Activated CD8-positive, alpha-beta T cell treated with anti-CD3 and anti-CD28 coated beads, Interleukin-2, amount 10 ng/mL, durations not matched to agents 7 days and 5 days (primary cell): ENCODE results near the gene VPS4B. TPM values are rescaled to one million over a fixed set of nuclear protein-coding genes. Genes with fewer than 3 reads are reported as not detected.
A peak's percentile ranks its signal among the peaks of the same experiment; 100 is the strongest.
"Not testable (repeated sequence)": the region's sequence is repeated elsewhere in the genome, so short reads cannot be mapped to it uniquely, and the experiment has no call there.

ENCODE experiments used
- ATAC-seq: fragments of 150-1000 bp; cut with Tn5 transposase; one replicate; pipeline ENCODE4 v1.10.0; 2021; ENCODE audit warnings: moderate library complexity
- CTCF ChIA-PET: fragments of 350-600 bp; sonication (Branson Sonifier 250); formaldehyde crosslinking; loops from one replicate; lab custom pipeline; 2021; ENCODE audit warnings: antibody characterized with exemption; lab: Charles Lee
- POLR2A ChIA-PET: fragments of 350-600 bp; sonication (Branson Sonifier 250); formaldehyde crosslinking; loops from one replicate; lab custom pipeline; 2021; ENCODE audit warnings: antibody characterized with exemption; lab: Charles Lee
- DNase-seq: peaks from one replicate; pipeline ENCODE4 v3.0.0-alpha.2; 2020
- H3K27ac Mint-ChIP-seq: one replicate; pipeline ENCODE4 v1.8.0; 2021; ENCODE audit warnings: mild to moderate bottlenecking, mixed read lengths
- H3K27me3 Mint-ChIP-seq: one replicate; pipeline ENCODE4 v1.8.0; 2021; ENCODE audit warnings: low read depth, mixed read lengths
- H3K36me3 Mint-ChIP-seq: one replicate; pipeline ENCODE4 v1.8.0; 2021; ENCODE audit warnings: low read depth, mixed read lengths
- H3K4me1 Mint-ChIP-seq: one replicate; pipeline ENCODE4 v1.8.0; 2021; ENCODE audit warnings: low read depth, mixed read lengths
- H3K4me3 Mint-ChIP-seq: one replicate; pipeline ENCODE4 v1.8.0; 2021; ENCODE audit warnings: mild to moderate bottlenecking, mixed read lengths
- H3K9me3 Mint-ChIP-seq: one replicate; pipeline ENCODE4 v1.8.0; 2022; ENCODE audit warnings: mixed read lengths; ENCODE audit not compliant: insufficient read depth
- total RNA-seq, 2 experiments: library from RNA; stranded (reverse); gene quantifications; one replicate each; pipeline ENCODE4 v1.2.3, GENCODE V29; 2021

The VPS4B gene
- total RNA-seq, 2 experiments from 2014 or later: 62.8 to 67.2 TPM

DNA sequence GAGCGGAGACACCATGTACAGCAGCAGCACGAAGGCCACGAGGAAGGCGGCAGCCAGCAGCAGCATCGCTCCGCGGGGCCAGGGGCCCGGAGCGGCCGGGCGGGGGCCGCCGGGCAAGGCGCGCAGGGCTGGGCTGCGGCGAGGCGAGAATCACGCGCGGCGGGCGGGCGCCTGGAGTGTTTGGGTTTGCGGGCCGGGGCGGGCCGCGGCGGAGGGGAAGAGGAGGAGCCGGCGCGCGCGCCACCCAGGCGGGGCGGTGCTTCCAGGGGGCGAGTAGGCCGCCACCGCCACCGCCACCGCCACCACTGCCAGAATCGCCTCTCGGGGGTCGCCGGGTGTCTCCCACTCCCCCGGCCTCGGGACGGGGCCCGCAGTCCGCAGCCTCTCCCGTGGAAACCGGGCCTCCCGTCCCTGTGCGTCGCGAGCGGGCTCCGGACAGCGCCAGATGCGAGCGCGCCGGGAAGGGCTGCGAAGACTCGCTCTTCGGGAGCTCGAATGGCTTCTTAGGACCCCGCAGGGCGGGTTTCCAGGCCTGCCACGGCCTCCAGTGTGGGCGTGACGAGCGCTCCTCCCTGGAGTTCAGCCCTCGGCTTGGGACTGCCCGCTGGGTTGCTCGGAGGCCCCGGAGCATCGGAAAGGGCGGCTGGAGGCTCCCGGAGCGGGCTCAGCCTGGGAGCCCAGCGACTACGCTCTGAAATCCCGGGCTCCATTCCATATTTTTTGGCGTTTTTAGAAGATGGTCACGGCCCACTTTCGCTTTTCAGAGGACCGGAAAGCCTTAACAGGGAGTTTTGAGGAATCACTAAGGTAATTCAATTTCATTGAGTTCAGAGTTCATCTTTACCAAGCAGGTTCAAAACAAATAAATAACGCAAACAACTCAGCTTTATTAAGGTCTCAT, 55.0 kb downstream of the VPS4B start, which contains the start of gene KDSR:
KDSR (minus strand) TSS at position 154 of the 901 bp plus-strand sequence; CDS start at position 66, 88 bp downstream.
- peaks cover 39% of the 10 kb centered on the region for H3K4me1 Mint-ChIP-seq
- peak; percentile 86 for DNase-seq
- POLR2A ChIA-PET: interaction anchor here (0.6 to 1.6 kb wide), 4 partner anchors 14 to 56 kb away, joined by 3 to 10 read pairs (median 4); partner anchors contain the start of gene VPS4B
- ATAC-seq: peak; percentile 88
- CTCF ChIA-PET: interaction anchor here (1.0 kb wide), 1 partner anchor 11 kb away, joined by 5 read pairs; no protein-coding TSS in a partner anchor
- peak within 1 kb of the TSS; percentile 86 for H3K27ac Mint-ChIP-seq
- H3K9me3 Mint-ChIP-seq: peaks cover 7% of the 10 kb centered on the region
- H3K27me3 Mint-ChIP-seq: no peaks in the 10 kb centered on the region
- peak within 1 kb of the TSS; percentile 81 for H3K4me3 Mint-ChIP-seq
- peaks cover 27% of the 10 kb centered on the region for H3K36me3 Mint-ChIP-seq

DNA sequence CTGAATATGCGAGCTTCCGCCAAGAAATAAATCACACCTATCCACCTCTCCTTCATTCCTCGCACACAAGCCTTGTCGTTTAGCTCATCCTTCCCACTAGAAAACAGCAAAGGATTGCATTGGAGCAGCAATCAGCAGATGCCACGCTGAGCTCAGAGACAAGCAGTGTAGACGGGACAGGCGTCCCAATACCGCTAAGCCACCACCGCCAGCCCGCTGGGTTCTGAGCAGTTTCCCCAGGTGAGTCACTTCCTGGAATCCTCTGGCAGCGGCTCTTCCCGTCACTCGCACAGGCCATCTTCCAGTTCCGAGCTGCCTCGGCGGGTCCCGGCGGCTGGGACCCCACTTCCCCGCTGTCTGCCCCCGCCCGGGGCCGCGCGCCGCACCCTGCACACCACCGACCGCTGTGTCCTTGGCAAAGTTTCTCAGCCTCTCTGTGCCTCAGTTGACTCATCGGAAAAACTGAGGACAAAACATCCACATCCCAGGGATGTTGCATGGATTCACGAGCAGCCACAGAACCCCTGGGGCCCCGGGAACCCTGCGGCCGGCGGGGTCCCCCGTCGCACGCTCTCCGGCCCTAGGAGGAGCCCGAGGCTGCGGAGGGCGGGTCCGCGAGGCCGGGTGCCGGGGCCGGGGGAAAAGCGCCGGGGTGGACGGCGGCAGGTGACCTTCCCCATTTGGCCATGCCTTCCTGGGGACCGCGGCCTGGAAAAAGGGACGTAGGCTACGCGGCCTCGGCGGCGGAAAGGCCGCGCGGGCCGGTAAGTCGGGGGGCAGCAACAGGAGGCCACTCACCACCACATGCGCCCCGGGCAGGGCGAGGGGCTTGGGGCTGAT, 55.8 kb downstream of the VPS4B start:
- H3K9me3 Mint-ChIP-seq: peaks cover 7% of the 10 kb centered on the region

DNA sequence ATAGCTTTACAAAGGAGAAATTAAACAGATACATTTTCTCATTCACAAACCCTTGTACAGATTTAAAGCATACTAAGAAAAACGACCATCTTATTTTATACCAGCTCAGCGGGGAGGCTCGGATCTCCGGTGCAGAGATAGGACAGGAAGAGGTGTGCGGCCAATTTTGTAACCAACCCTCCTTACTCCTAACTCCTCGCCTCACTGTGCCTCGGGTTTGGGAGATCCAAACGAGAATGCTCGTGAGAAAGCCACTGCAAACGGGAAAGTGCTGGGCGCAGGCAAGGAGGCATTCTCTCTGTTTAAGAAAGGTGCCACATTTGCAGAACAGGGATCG, 56.4 kb downstream of the VPS4B start:
- H3K27me3 Mint-ChIP-seq: no peaks in the 10 kb centered on the region
- peaks cover 7% of the 10 kb centered on the region for H3K9me3 Mint-ChIP-seq
- peak overlapping the region; percentile 60 for H3K27ac Mint-ChIP-seq
- peak; percentile 11 for ATAC-seq
- H3K4me1 Mint-ChIP-seq: peaks cover 39% of the 10 kb centered on the region
- ChIA-PET POLR2A (interaction anchor here (0.7 to 1.5 kb wide), 10 partner anchors 15 to 211 kb away, joined by 3 to 10 read pairs (median 4); partner anchors contain the start of gene VPS4B), CTCF (interaction anchor here (0.5 to 3.9 kb wide), 12 partner anchors 25 to 349 kb away, joined by 3 to 32 read pairs (median 4); partner anchors contain the start of gene VPS4B)
- H3K4me3 Mint-ChIP-seq: peak overlapping the region; percentile 81
- H3K36me3 Mint-ChIP-seq: peaks cover 35% of the 10 kb centered on the region
- DNase-seq: peak; percentile 43

More for the DNA sequence above, 55.8 kb downstream of the VPS4B start:
- no peaks in the 10 kb centered on the region for H3K27me3 Mint-ChIP-seq
- H3K36me3 Mint-ChIP-seq: peaks cover 32% of the 10 kb centered on the region
- DNase-seq: peak; percentile 76
- peak overlapping the region; percentile 73 for H3K27ac Mint-ChIP-seq
- ChIA-PET CTCF (interaction anchor here (0.5 to 3.9 kb wide), 9 partner anchors 26 to 350 kb away, joined by 3 to 32 read pairs (median 4); partner anchors contain the start of gene VPS4B), POLR2A (interaction anchor here (0.7 to 1.6 kb wide), 12 partner anchors 14 to 212 kb away, joined by 3 to 10 read pairs (median 4); partner anchors contain the start of gene VPS4B)
- ATAC-seq: peak; percentile 64
- H3K4me1 Mint-ChIP-seq: peaks cover 39% of the 10 kb centered on the region
- H3K4me3 Mint-ChIP-seq: peak overlapping the region; percentile 81

GRCh38 chr18:63363951-63364350, 58.3 kb downstream of the VPS4B start:
- peak overlapping the region; percentile 0 for H3K4me3 Mint-ChIP-seq
- H3K27ac Mint-ChIP-seq: peak overlapping the region; percentile 10
- H3K36me3 Mint-ChIP-seq: peaks cover 31% of the 10 kb centered on the region
- ChIA-PET POLR2A (interaction anchor here (1.2 to 2.2 kb wide), 3 partner anchors 31 to 58 kb away, joined by 3 to 8 read pairs (median 5); partner anchors contain the start of gene VPS4B), CTCF (interaction anchor here (1.0 to 3.9 kb wide), 7 partner anchors 13 to 232 kb away, joined by 3 to 32 read pairs (median 6); no protein-coding TSS in a partner anchor)
- peaks cover 7% of the 10 kb centered on the region for H3K9me3 Mint-ChIP-seq
- no peak for ATAC-seq
- H3K4me1 Mint-ChIP-seq: peaks cover 39% of the 10 kb centered on the region
- DNase-seq: peak; percentile 65
- no peaks in the 10 kb centered on the region for H3K27me3 Mint-ChIP-seq

DNA sequence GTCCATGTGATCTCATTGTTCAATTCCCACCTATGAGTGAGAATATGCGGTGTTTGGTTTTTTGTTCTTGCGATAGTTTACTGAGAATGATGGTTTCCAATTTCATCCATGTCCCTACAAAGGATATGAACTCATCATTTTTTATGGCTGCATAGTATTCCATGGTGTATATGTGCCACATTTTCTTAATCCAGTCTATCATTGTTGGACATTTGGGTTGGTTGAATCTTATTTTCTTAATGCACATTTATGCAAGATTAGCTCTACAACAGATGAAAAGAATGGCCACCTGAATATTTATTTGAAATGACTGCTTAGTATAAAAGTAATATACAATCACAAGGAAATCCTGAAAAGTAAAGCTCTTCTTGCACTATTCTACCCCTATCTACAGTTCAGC, 58.9 kb downstream of the VPS4B start:
- H3K27me3 Mint-ChIP-seq, ATAC-seq, H3K9me3 Mint-ChIP-seq, H3K4me3 Mint-ChIP-seq, DNase-seq, H3K27ac Mint-ChIP-seq: not testable (repeated sequence)
- ChIA-PET POLR2A (interaction anchor here (1.2 to 2.2 kb wide), 3 partner anchors 32 to 59 kb away, joined by 3 to 8 read pairs (median 5); partner anchors contain the start of gene VPS4B), CTCF (interaction anchor here (1.0 to 3.9 kb wide), 7 partner anchors 12 to 231 kb away, joined by 3 to 32 read pairs (median 6); no protein-coding TSS in a partner anchor)
- Mint-ChIP-seq H3K4me1 (peaks cover 35% of the 10 kb centered on the region), H3K36me3 (peaks cover 26% of the 10 kb centered on the region)

DNA sequence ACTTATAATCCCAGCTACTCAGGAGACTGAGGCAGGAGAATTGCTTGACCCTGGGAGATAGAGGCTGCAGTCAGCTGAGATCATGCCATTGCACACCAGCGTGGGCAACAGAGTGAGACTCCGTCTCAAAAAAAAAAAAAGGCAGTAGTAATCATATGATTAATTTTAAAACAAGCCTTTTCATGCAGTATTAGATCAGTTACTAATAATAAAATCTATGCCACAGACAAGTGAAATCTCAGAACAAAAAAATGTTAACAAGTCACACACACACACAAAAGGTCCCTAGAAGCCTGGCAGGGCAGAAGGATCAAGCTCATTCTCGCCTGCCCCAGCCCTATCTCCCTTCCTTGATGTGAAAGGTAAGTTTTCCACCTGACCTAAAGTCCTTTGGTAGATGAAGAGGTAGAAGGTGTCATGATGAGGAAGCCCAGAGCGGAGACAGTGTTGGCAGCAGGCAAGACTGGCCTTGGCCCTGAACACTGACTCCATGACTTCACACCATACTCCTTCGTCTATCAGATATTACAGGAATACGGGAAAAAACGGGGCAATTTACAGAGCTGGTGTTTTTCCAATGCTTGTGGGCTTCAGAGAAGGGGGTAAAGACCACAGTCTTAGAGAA, 65.9 kb downstream of the VPS4B start:
- Mint-ChIP-seq H3K4me3 (no peak overlapping the region), H3K36me3 (peaks cover 30% of the 10 kb centered on the region)
- CTCF ChIA-PET: interaction anchor here (0.6 to 1.7 kb wide), 2 partner anchors 83 to 123 kb away, joined by 3 to 5 read pairs; no protein-coding TSS in a partner anchor

GRCh38 chr18:63350230-63350629, 72.0 kb downstream of the VPS4B start:
- Mint-ChIP-seq H3K27ac (no peak overlapping the region), H3K36me3 (peaks cover 32% of the 10 kb centered on the region), H3K9me3 (no peaks in the 10 kb centered on the region), H3K27me3 (no peaks in the 10 kb centered on the region), H3K4me3 (no peak overlapping the region), H3K4me1 (no peaks in the 10 kb centered on the region)
- CTCF ChIA-PET: interaction anchor here (1.4 to 2.4 kb wide), 3 partner anchors 10 to 89 kb away, joined by 5 to 11 read pairs (median 5); no protein-coding TSS in a partner anchor
- DNase-seq: no peak
- no peak for ATAC-seq
- POLR2A ChIA-PET: no interaction called here

More for the DNA sequence above, 65.9 kb downstream of the VPS4B start:
- Mint-ChIP-seq H3K27me3 (no peaks in the 10 kb centered on the region), H3K27ac (no peak overlapping the region), H3K4me1 (peaks cover 4% of the 10 kb centered on the region), H3K9me3 (no peaks in the 10 kb centered on the region)
- ATAC-seq (no peak), DNase-seq (no peak)
- POLR2A ChIA-PET: no interaction called here

DNA sequence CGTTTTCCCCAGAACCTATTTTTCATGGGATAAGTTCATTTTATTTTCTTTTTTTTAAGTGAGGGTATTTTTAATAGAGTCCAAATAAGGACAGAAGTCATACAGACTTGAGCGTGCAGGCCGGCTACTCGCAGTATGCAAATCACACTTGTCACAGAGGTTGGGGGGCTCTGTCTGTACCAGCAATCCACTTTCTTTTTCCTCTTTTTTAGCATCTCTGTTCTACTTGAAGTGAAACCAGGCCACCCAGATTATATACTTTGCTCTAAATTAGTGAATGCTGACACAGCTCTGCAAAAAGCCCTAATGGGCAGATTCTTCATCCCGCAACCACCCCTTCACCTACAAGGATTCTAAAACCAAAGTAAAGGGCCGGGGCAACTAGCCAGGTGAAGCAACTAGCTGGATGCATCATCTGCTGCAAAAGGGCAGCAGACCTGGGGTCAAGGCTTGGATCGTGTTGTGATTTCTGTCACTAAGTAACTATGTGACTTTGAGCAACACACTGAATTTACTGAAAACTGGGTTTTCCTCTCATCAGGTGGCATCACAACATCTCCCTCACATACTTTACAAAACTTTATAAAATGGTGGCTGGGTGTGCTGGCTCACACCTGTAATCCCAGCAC, 73.7 kb downstream of the VPS4B start:
- Mint-ChIP-seq H3K27me3 (no peaks in the 10 kb centered on the region), H3K4me3 (no peak overlapping the region), H3K9me3 (no peaks in the 10 kb centered on the region), H3K27ac (no peak overlapping the region), H3K36me3 (peaks cover 34% of the 10 kb centered on the region), H3K4me1 (no peaks in the 10 kb centered on the region)
- POLR2A ChIA-PET: no interaction called here
- DNase-seq (no peak), ATAC-seq (no peak)
- CTCF ChIA-PET: interaction anchor here (0.9 to 2.4 kb wide), 2 partner anchors 87 to 91 kb away, joined by 4 to 11 read pairs; no protein-coding TSS in a partner anchor

DNA sequence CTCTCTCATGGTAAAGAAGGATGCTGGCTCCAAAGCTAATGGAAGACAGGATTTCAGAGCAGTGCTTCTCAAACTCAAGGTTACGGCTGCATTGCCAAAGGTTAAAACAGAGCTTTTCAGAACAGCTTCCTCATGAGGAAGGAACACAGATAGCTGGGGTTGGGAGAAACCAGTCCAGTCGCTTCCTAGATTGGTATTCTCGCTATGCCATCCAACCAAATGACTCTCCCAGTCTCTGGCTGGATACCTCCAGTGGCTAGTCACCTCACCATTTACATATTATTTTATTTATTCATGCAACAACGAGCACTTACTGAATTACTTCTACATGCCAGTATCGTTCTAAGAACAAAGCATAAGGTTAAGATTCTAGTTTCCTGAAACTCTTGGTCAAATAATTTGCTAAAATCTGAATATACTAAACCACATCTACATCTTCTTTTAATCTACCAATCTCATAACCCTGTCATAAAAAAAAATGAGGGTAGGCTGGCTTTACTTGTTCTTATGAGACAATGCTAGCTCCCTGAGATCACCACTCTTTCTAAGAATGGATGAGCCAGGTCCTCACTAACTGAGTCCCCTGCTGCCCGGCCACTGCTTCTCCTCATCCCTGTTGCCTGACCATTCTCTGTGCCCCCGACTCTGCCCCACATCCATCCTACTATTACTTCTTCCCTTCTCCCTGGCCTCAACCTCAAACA, 75.6 kb downstream of the VPS4B start:
- CTCF ChIA-PET: interaction anchor here (1.0 kb wide), 1 partner anchor 24 kb away, joined by 3 read pairs; no protein-coding TSS in a partner anchor
- peaks cover 34% of the 10 kb centered on the region for H3K36me3 Mint-ChIP-seq
- H3K4me3 Mint-ChIP-seq: no peak overlapping the region

DNA sequence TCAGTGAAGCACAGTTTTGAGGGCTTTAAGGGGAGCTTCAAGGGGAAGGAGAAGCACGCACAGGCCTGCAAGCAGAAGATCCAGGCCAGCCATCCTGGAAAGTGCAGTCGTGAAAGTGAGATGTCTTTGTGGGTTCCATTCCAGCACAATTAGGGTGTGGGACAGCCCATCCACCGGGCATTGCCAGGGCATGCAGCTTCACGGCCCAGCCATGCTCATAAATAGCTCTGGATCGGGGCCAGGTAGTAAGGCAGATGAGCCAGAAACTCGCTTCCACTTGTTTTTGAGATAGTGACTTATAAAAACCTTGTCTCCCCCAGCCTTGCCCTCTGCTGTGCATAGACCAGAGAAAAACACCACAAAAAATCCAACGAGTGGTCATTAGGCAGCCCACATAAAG, 76.2 kb downstream of the VPS4B start:
- ATAC-seq: no peak
- Mint-ChIP-seq H3K36me3 (peaks cover 36% of the 10 kb centered on the region), H3K27me3 (no peaks in the 10 kb centered on the region), H3K9me3 (no peaks in the 10 kb centered on the region), H3K4me3 (no peak overlapping the region), H3K27ac (no peak overlapping the region), H3K4me1 (no peaks in the 10 kb centered on the region)
- ChIA-PET POLR2A (no interaction called here), CTCF (no interaction called here)
- no peak for DNase-seq

More for the DNA sequence above, 75.6 kb downstream of the VPS4B start:
- ATAC-seq (no peak), DNase-seq (no peak)
- Mint-ChIP-seq H3K27ac (no peak overlapping the region), H3K9me3 (no peaks in the 10 kb centered on the region), H3K4me1 (no peaks in the 10 kb centered on the region), H3K27me3 (no peaks in the 10 kb centered on the region)
- POLR2A ChIA-PET: no interaction called here
